HCT116 (cell line): ENCODE data around the gene INSRR. TPM values are rescaled to one million over a fixed set of nuclear protein-coding genes. Genes with fewer than 3 reads are reported as not detected.

Experiments
- ATAC-seq: fragments of 200-7000 bp; cut with Tn5 transposase; 2 replicates; pipeline ENCODE4 v1.9.1; 2020; ENCODE audit warnings: mild to moderate bottlenecking, moderate library complexity
- BruUV-seq: library from RNA; stranded (reverse); fragments of 400-500 nt; replicated peaks from 2 replicates; lab custom pipeline; 2021; lab: Mats Ljungman, UMichigan
- CTCF ChIA-PET: fragments of 300-600 bp; sonication (Branson Sonifier 250); formaldehyde crosslinking; loops from one replicate; lab custom pipeline; 2021; ENCODE audit warnings: antibody characterized with exemption; lab: Charles Lee
- POLR2A ChIA-PET: fragments of 300-600, 350-600 bp; sonication (Branson Sonifier 250); formaldehyde crosslinking; loops from one replicate; lab custom pipeline; 2021; ENCODE audit warnings: antibody characterized with exemption; lab: Charles Lee
- RAD21 ChIA-PET, 2 experiments: fragments of 300-600 bp; sonication (Branson Sonifier 250); formaldehyde crosslinking; loops; one replicate each; lab custom pipeline; 2023; ENCODE audit warnings: low total read pairs in 2 of 2; ENCODE audit not compliant: uncharacterized antibody in 2 of 2, unreplicated experiment in 2 of 2, low non-redundant PET in 1 of 2; lab: Charles Lee
- DNase-seq: peaks from one replicate; pipeline ENCODE4 v3.0.0-alpha.2; 2010; ENCODE audit warnings: low read depth, low spot score
- H2AFZ ChIP-seq: fragments of 200-600 bp; shearing (Covaris generic), sonication (generic); 2 replicates; pipeline ENCODE4 v1.6.1; 2017; ENCODE audit warnings: low read depth, mixed run types, mixed read lengths, antibody characterized with exemption, low read length; ENCODE audit not compliant: poor library complexity, severe bottlenecking
- H3K27ac ChIP-seq: 2 replicates; pipeline ENCODE4 v1.5.1; 2012; ENCODE audit warnings: low read depth, low read length
- H3K27me3 ChIP-seq: fragments of 200-600 bp; sonication (generic); 2 replicates; pipeline ENCODE4 v1.6.1; 2016; ENCODE audit warnings: mixed run types, low read length, mixed read lengths; ENCODE audit not compliant: insufficient read depth
- H3K36me3 ChIP-seq, 2 experiments: fragments of 200-500 bp in 1 of 2; fragments of 200-600 bp in 1 of 2; sonication (Bioruptor generic) in 1 of 2; sonication (generic) in 1 of 2; 2 replicates each; pipeline versions ENCODE4 v1.5.1 to v1.6.1; 2014 to 2016; ENCODE audit warnings: low read length in 2 of 2, inconsistent platforms in 1 of 2, mixed read lengths in 1 of 2, mixed run types in 1 of 2; ENCODE audit not compliant: insufficient read depth in 2 of 2, control insufficient read depth in 1 of 2
- H3K4me1 ChIP-seq, 2 experiments: fragments of 200-600 bp in 1 of 2; sonication (generic) in 1 of 2; 2 replicates each; pipeline versions ENCODE4 v1.5.1 to v1.6.1; 2012 to 2017; ENCODE audit warnings: low read length in 2 of 2, inconsistent platforms in 1 of 2, mild to moderate bottlenecking in 1 of 2, mixed read lengths in 1 of 2, mixed run types in 1 of 2, moderate library complexity in 1 of 2; ENCODE audit not compliant: insufficient read depth in 2 of 2, control insufficient read depth in 1 of 2
- H3K4me2 ChIP-seq: fragments of 200-600 bp; sonication (generic); 2 replicates; pipeline ENCODE4 v1.6.1; 2017; ENCODE audit warnings: mixed run types, low read length, mixed read lengths
- H3K4me3 ChIP-seq, 2 experiments: fragments of 200-600 bp in 1 of 2; sonication (generic) in 1 of 2; replicated peaks in 1 of 2; 2 replicates each; pipeline ENCODE4 v1.5.1; 2011 to 2016; ENCODE audit warnings: low read length in 2 of 2, control low read depth in 1 of 2, low read depth in 1 of 2, mild to moderate bottlenecking in 1 of 2, mixed read lengths in 1 of 2, mixed run types in 1 of 2
- H3K79me2 ChIP-seq: fragments of 200-600 bp; sonication (generic); 2 replicates; pipeline ENCODE4 v1.6.1; 2017; ENCODE audit warnings: mild to moderate bottlenecking, mixed run types, low read length, moderate library complexity, mixed read lengths; ENCODE audit not compliant: insufficient read depth
- H3K9ac ChIP-seq: fragments of 200-600 bp; sonication (generic); 2 replicates; pipeline ENCODE4 v1.6.1; 2016; ENCODE audit warnings: low read length, mixed read lengths
- H3K9me2 ChIP-seq: fragments of 200-600 bp; sonication (generic), shearing (Covaris generic); 2 replicates; pipeline ENCODE4 v1.6.1; 2017; ENCODE audit warnings: mixed run types, mild to moderate bottlenecking, moderate library complexity; ENCODE audit not compliant: insufficient read depth
- H3K9me3 ChIP-seq, 2 experiments: fragments of 200-500 bp in 1 of 2; fragments of 200-600 bp in 1 of 2; sonication (Bioruptor generic) in 1 of 2; sonication (generic) in 1 of 2; 2 replicates each; pipeline ENCODE4 v1.6.1; 2014 to 2017; ENCODE audit warnings: low read length in 2 of 2, mixed read lengths in 2 of 2, inconsistent platforms in 1 of 2, low read depth in 1 of 2, mild to moderate bottlenecking in 1 of 2, mixed run types in 1 of 2, moderate library complexity in 1 of 2; ENCODE audit not compliant: control insufficient read depth in 1 of 2, insufficient read depth in 1 of 2
- H4K20me1 ChIP-seq: fragments of 200-600 bp; sonication (generic), shearing (Covaris generic); 2 replicates; pipeline ENCODE4 v1.6.1; 2017; ENCODE audit warnings: mixed run types, mild to moderate bottlenecking, moderate library complexity; ENCODE audit not compliant: insufficient read depth
- CBX3 ChIP-seq: IDR thresholded peaks from 2 replicates; pipeline ENCODE4 v1.6.1; 2012; ENCODE audit warnings: low read depth
- EGR1 ChIP-seq: IDR thresholded peaks from 2 replicates; pipeline ENCODE4 v1.6.1; 2012; ENCODE audit warnings: low read depth
- JUND ChIP-seq: IDR thresholded peaks from 2 replicates; pipeline ENCODE4 v1.6.1; 2012
- POLR2A ChIP-seq: IDR thresholded peaks from 2 replicates; pipeline ENCODE4 v1.7.0; 2011; ENCODE audit warnings: borderline replicate concordance; ENCODE audit not compliant: insufficient read depth, insufficient read length; ENCODE audit errors: extremely low read depth
- RAD21 ChIP-seq: IDR thresholded peaks from 2 replicates; pipeline ENCODE4 v1.6.1; 2012; ENCODE audit warnings: low read depth, mild to moderate bottlenecking
- SIN3A ChIP-seq: IDR thresholded peaks from 2 replicates; pipeline ENCODE4 v1.6.1; 2012; ENCODE audit warnings: low read depth
- SP1 ChIP-seq: IDR thresholded peaks from 2 replicates; pipeline ENCODE4 v1.6.1; 2012; ENCODE audit warnings: low read depth
- TCF7L2 ChIP-seq: IDR thresholded peaks from 2 replicates; pipeline ENCODE4 v1.7.0; 2011; ENCODE audit warnings: borderline replicate concordance, inconsistent platforms; ENCODE audit not compliant: insufficient read depth, insufficient read length; ENCODE audit errors: extremely low read depth
- ZBTB33 ChIP-seq: IDR thresholded peaks from 2 replicates; pipeline ENCODE4 v1.6.1; 2011; ENCODE audit warnings: mild to moderate bottlenecking, low read length, moderate library complexity; ENCODE audit not compliant: insufficient replicate concordance; ENCODE audit errors: extremely low read depth
- ZFX ChIP-seq: fragments of 450-650 bp; IDR thresholded peaks from 2 replicates; pipeline ENCODE4 v1.6.1; 2017
- ZNF274 ChIP-seq: fragments of 200-500 bp; sonication (Bioruptor generic); IDR thresholded peaks from 2 replicates; pipeline ENCODE4 v1.6.1; 2014; ENCODE audit warnings: mild to moderate bottlenecking, low read depth, low read length, inconsistent platforms
- intact Hi-C: fragments of 100-400 bp; cut with micrococcal nuclease; formaldehyde crosslinking; loops from 2 replicates; pipeline ENCODE4 v1.10.0; 2022
- total RNA-seq: library from RNA; stranded (reverse); gene quantifications from one replicate; pipeline ENCODE4 v1.2.1, GENCODE V29; 2021; ENCODE audit not compliant: unreplicated experiment

INSRR gene
- total RNA-seq, 1 experiment from 2014 or later, result not detected

DNA sequence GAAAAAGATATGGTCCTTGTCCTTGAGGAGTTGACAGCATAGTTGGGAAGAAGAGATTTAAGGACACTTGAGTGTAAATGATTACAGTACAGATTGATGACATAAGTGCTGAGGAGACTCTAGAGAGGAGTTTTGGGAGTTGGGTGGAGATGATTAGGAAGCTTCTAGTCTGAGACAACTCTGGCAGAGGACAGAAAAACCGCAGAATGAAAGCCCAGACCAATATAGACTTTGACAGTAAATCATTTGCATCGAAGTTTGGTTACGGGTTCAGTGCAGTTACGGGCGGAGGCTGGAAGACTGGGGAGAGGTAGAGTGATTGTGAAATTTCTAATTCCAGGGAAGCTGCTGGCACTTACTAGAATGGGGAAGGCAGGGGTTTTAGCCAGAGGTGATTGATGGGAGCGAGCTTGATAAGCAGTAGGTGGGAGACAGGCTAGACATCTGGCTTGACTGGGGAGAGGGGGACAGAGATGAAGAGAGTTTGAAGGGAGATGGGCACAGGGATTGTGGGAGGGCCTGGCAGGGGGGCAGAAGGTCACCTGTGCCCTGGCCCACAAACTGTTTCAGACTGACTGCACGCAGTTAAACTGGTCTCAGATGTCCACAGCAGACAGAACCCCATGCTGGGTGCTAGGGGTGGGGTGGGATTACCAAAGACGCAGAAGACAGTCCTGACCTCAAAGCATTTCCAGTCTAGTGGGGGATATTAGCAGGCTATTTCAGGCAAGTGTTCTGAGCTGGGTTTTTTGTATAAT, 62.4 kb downstream of the INSRR start:
- H3K9me3 ChIP-seq, result no peaks in the 10 kb centered on the region
- H3K9me2 ChIP-seq, result no peaks in the 10 kb centered on the region
- TF ChIP-seq RAD21, result no peak
- no peak for TF ChIP-seq JUND
- no peak for TF ChIP-seq EGR1
- TF ChIP-seq POLR2A, result no peak
- no peak for TF ChIP-seq TCF7L2
- TF ChIP-seq ZNF274, result no peak
- TF ChIP-seq SIN3A, result no peak
- no peak for TF ChIP-seq CBX3
- no peak for TF ChIP-seq ZFX
- no peak for TF ChIP-seq ZBTB33
- no peak for TF ChIP-seq SP1
- H3K27ac ChIP-seq, result no peak overlapping the region
- CTCF ChIA-PET, result interaction anchor here (1.2 to 1.5 kb wide), 2 partner anchors 64 to 71 kb away, joined by 3 to 6 read pairs; partner anchors contain the start of gene NTRK1
- RAD21 ChIA-PET, result no interaction called here
- H3K9ac ChIP-seq, result no peak overlapping the region
- BruUV-seq, result no TSS peak
- H3K4me3 ChIP-seq, result no peak overlapping the region
- H4K20me1 ChIP-seq, result 0 out of 2 replicates have a peak, but pooled peaks cover 4% of the 10 kb centered on the region
- POLR2A ChIA-PET, result no interaction called here
- H3K79me2 ChIP-seq, result peaks cover 7% of the 10 kb centered on the region; the same call in 1 of the 2 replicates
- peaks cover 2 to 8% of the 10 kb centered on the region in 2 experiments; a peak in 2 of 4 replicates for H3K4me1 ChIP-seq
- H3K27me3 ChIP-seq, result no peaks in the 10 kb centered on the region
- DNase-seq, result no peak
- no peak for ATAC-seq
- H3K36me3 ChIP-seq, result peaks cover 68 to 71% of the 10 kb centered on the region in 2 experiments
- H2AFZ ChIP-seq, result no peak overlapping the region
- intact Hi-C loops, result loop anchor here (1.0 to 5.0 kb wide), 3 partner anchors 64 to 131 kb away; partner anchors contain the start of gene NTRK1
- H3K4me2 ChIP-seq, result no peak overlapping the region
